Heart right ventricle (tissue), 16 donors: ENCODE results near the gene ETV1. TPM values are rescaled to one million over a fixed set of nuclear protein-coding genes. Genes with fewer than 3 reads are reported as not detected.
A peak's percentile ranks its signal among the peaks of the same experiment; 100 is the strongest.

Experiments
- ATAC-seq, 8 donors: fragments of 200-7000 bp; cut with Tn5 transposase; one replicate each; pipeline ENCODE4 v1.9.1; 2020; ENCODE audit warnings: mild to moderate bottlenecking in 8 of 8, moderate library complexity in 8 of 8, moderate number of reproducible peaks in 1 of 8
- DNase-seq, 2 donors: peaks; one replicate each; pipeline ENCODE4 v3.0.0-alpha.2; 2020
- H3K27ac ChIP-seq, 10 donors: fragments of 200-600 bp; sonication (generic) in 2 of 10; one replicate each; pipeline versions ENCODE4 v1.5.0 to v1.8.0; 2020 to 2022; ENCODE audit warnings: mild to moderate bottlenecking in 3 of 10
- H3K27me3 ChIP-seq, 7 donors: fragments of 200-600 bp; one replicate each; pipeline ENCODE4 v1.8.0; 2021 to 2022; ENCODE audit warnings: mild to moderate bottlenecking in 2 of 7
- H3K36me3 ChIP-seq, 9 donors: fragments of 200-600 bp; sonication (generic) in 1 of 9; one replicate each; pipeline versions ENCODE4 v1.5.0 to v1.8.0; 2020 to 2022; ENCODE audit warnings: mild to moderate bottlenecking in 2 of 9
- H3K4me1 ChIP-seq, 9 donors: fragments of 200-600 bp; sonication (generic) in 1 of 9; one replicate each; pipeline versions ENCODE4 v1.5.0 to v1.8.0; 2020 to 2022; ENCODE audit warnings: mild to moderate bottlenecking in 4 of 9
- H3K4me3 ChIP-seq, 10 donors: fragments of 200-600 bp; sonication (generic) in 2 of 10; one replicate each; pipeline versions ENCODE4 v1.5.0 to v1.8.0; 2020 to 2022; ENCODE audit warnings: mild to moderate bottlenecking in 7 of 10, moderate library complexity in 2 of 10
- H3K9me3 ChIP-seq, 11 donors: fragments of 200-600 bp in 10 of 11; sonication (generic) in 2 of 11; one replicate each; pipeline versions ENCODE4 v1.5.0 to v1.8.0; 2013 to 2022; ENCODE audit warnings: mild to moderate bottlenecking in 2 of 11, control low read depth in 1 of 11, moderate library complexity in 1 of 11
- CTCF ChIP-seq, 9 donors: fragments of 200-600 bp; sonication (generic) in 2 of 9; IDR thresholded peaks; one replicate each; pipeline versions ENCODE4 v1.5.0 to v1.8.0; 2021 to 2022; ENCODE audit warnings: antibody characterized with exemption in 9 of 9, mild to moderate bottlenecking in 5 of 9, moderate library complexity in 1 of 9
- WGBS, 2 donors: extraction: QIAGEN DNeasy Blood & Tissue Kit; methylation state at CpG; one replicate each; pipeline ENCODE4 v1.1.7; 2013; ENCODE audit warnings: inconsistent platforms in 1 of 2; 5-methylcytosine and 5-hydroxymethylcytosine counted together
- intact Hi-C, 10 donors: fragments of 100-400 bp; cut with DNase I; formaldehyde crosslinking; loops; one replicate each; pipeline versions ENCODE4 v1.11.1 to v1.14.2; 2022
- polyA plus RNA-seq, 2 donors: library from polyadenylated mRNA; stranded (reverse); fragments of 200-250 nt; gene quantifications; one replicate each; pipeline ENCODE4 v1.2.3, GENCODE V29; 2013
- total RNA-seq, 10 donors: library from RNA; stranded (reverse); fragmentation: NEBNext Ultra II Directional in 3 of 10; extraction: Animal tissue kit (Norgen Biotek cat#: 25700) in 3 of 10; gene quantifications; one replicate each; pipeline versions ENCODE4 v1.2.1 to v1.2.4, GENCODE V29; 2021 to 2023
- donor health status: Arrhythmogenic right ventricular cardiomyopathy.
- donor health status: ischemic (EF 13 %, LVEDD 7.1; RV severe dilation, severe dysfunction).
- donor health status: healthy with polysubstance abuse.
- donor health status: DM: no; HTN: yes; CAD: no.
- donor health status: DM: no; HTN: no; CAD: no.
- donor health status: ischemic (EF 25% LVEDD 6.9; RV normal size, moderate dysfunction).
- donor health status: ischemic (EF 25% LVEDD 5.7; RV mildly dilated, moderate dysfunction).
- donor health status: healthy.
- donor health status: DM: yes; HTN: yes; CAD: no.
- donor health status: Ischemic cardiomyopathy.
- donor health status: ischemic (EF 35%, LVEDD 5.7; RV mildly dilated, moderate dysfunction).
- donor health status: nonischemic (EF 11% LVEDD 7.7; RV severe dilation, severe dysfunction).
- donor health status: DM: yes; HTN: yes; CAD: no.
- donor health status: PGD.
- donor health status: ischemic (EF 29% LVEDD 5.4; RV normal size, mild dysfunction).
- donor health status: nonischemic (EF 23%, LVEDD 6.1; RV moderate dilation, normal function).

Gene ETV1
- total and polyA plus RNA-seq, 12 donors, result 9.5 to 118 (median 55.1) TPM

DNA sequence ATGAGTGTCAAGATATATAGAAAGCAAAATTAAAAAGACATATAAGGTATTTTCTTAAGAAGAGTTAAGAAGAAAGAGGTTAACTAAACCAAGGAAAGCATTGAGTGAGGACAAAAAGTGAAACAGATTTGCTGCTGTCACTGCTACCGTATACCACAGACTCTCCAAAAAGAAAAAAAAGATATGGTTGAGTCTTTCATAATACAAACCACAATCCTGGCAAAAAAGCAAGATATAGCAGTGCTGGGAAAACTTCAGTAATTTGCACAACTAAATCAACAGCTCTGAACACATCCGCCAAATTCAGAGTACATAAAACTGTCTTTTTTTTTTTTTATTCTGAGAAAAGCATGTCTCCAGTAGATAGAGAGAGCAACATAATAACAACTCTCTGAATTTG, 114.7 kb downstream of the ETV1 start:
- WGBS, 2 donors, result 59 to 64% methylated on average over 2 of the region's 2 CpGs
- Histone ChIP-seq H3K27me3 (no peaks in the 10 kb centered on the region), H3K27ac (no peak overlapping the region), H3K4me1 (no peaks in the 10 kb centered on the region), H3K36me3 (no peaks in the 10 kb centered on the region), H3K4me3 (peak overlapping the region in 5 of 10 donors; percentile 5 to 26 (median 20)), H3K9me3 (no peaks in the 10 kb centered on the region)
- no peak for TF ChIP-seq CTCF (IDR thresholded peaks at IDR 0.05)
- DNase-seq, result no peak
- ATAC-seq, result peak in 1 of 8 donors; percentile 29
- intact Hi-C loops, result no loop called here

DNA sequence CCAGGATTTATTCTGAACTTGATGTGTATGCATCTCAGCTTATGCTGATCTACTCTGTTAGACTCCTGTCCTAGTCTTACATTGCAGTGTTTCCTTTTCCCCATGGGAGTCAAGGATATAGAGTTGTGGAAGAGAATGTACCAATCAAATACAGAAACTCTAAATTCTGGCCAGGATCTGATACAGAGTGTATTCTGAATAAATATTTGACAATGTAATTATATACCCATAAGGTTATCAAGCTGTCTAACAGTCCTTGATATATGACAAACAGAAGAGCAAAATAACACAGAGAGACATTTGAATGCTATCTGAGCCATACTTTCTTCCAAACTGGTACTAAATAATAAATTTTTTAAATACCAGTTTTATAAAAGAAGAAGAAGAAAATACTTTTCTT, 116.8 kb downstream of the ETV1 start:
- ATAC-seq, result no peak

GRCh38 chr7:13871008-13871407, 118.5 kb downstream of the ETV1 start:
- no peaks in the 10 kb centered on the region for H3K4me1 ChIP-seq
- DNase-seq (no peak), ATAC-seq (no peak)
- no peaks in the 10 kb centered on the region for H3K36me3 ChIP-seq
- intact Hi-C loops, result no loop called here
- no peaks in the 10 kb centered on the region for H3K27me3 ChIP-seq
- TF ChIP-seq CTCF (IDR thresholded peaks at IDR 0.05), result no peak
- no peaks in the 10 kb centered on the region for H3K9me3 ChIP-seq
- H3K4me3 ChIP-seq, result no peak overlapping the region
- no peak overlapping the region for H3K27ac ChIP-seq

More for the DNA sequence above, 116.8 kb downstream of the ETV1 start:
- Histone ChIP-seq H3K4me3 (no peak overlapping the region), H3K4me1 (no peaks in the 10 kb centered on the region), H3K27me3 (no peaks in the 10 kb centered on the region), H3K36me3 (no peaks in the 10 kb centered on the region), H3K9me3 (no peaks in the 10 kb centered on the region), H3K27ac (no peak overlapping the region)
- DNase-seq, result no peak
- intact Hi-C loops, result no loop called here
- no peak for TF ChIP-seq CTCF (IDR thresholded peaks at IDR 0.05)

GRCh38 chr7:13860734-13861133, 128.7 kb downstream of the ETV1 start:
- Histone ChIP-seq H3K27me3 (no peaks in the 10 kb centered on the region), H3K4me3 (no peak overlapping the region), H3K4me1 (peaks cover 0 to 8% (median 0%) of the 10 kb centered on the region in 9 donors), H3K9me3 (no peaks in the 10 kb centered on the region), H3K36me3 (no peaks in the 10 kb centered on the region), H3K27ac (no peak overlapping the region)
- intact Hi-C loops, result no loop called here
- no peak for ATAC-seq
- no peak for TF ChIP-seq CTCF (IDR thresholded peaks at IDR 0.05)
- no peak for DNase-seq
- 89 to 95% methylated on average over 2 of the region's 2 CpGs for WGBS, 2 donors

DNA sequence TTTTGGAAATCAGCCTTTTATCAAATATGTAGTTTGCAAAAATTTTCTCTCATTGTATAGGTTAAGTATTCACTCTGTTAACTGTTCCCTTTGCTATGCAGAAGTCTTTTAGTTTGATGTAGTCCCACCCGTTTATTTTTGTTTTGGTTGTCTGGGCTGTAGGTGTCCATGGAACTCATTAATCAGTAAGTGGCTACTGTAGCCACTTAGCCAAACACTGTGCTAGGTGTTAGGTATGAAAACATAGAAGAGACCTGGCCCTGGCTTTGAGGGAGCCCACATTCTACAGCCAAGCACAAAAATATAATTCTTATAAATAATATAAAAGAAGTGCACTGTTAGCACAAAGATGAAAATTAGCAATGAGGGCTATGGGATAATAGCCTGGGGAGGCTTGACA, 133.5 kb downstream of the ETV1 start:
- ATAC-seq (peak in 2 of 8 donors; percentile 65 to 70), DNase-seq (no peak)
- H3K27me3 ChIP-seq, result no peaks in the 10 kb centered on the region
- H3K4me3 ChIP-seq, result no peak overlapping the region
- no peaks in the 10 kb centered on the region for H3K4me1 ChIP-seq
- no peak overlapping the region for H3K27ac ChIP-seq
- no peaks in the 10 kb centered on the region for H3K9me3 ChIP-seq
- no peak for TF ChIP-seq CTCF (IDR thresholded peaks at IDR 0.05)
- intact Hi-C loops, result no loop called here
- no peaks in the 10 kb centered on the region for H3K36me3 ChIP-seq
- WGBS, 2 donors, result 33 to 37% methylated on average over 1 of the region's 1 CpG
